CD4-positive, CD25-positive, alpha-beta regulatory T cell (primary cell): Measurements from ENCODE around the gene CELSR3. TPM values are rescaled to one million over a fixed set of nuclear protein-coding genes. Genes with fewer than 3 reads are reported as not detected.

Experiments
- ATAC-seq, 2 donors: fragments of 150-1000 bp; cut with Tn5 transposase; one replicate each; pipeline ENCODE4 v1.10.0; 2021; ENCODE audit warnings: low read depth in 2 of 2, moderate number of reproducible peaks in 2 of 2, moderate library complexity in 1 of 2
- DNase-seq, 3 donors: peaks; one replicate each; pipeline versions ENCODE4 v3.0.0 to v3.0.0-alpha.2; 2012 to 2022; ENCODE audit warnings: mixed read lengths in 1 of 3
- H3K27ac ChIP-seq: one replicate; pipeline ENCODE4 v1.7.0; 2013; ENCODE audit warnings: mild to moderate bottlenecking, low read length; ENCODE audit not compliant: insufficient read depth, poor library complexity, severe bottlenecking
- H3K27me3 ChIP-seq: one replicate; pipeline ENCODE4 v1.7.0; 2013; ENCODE audit warnings: low read length; ENCODE audit not compliant: control insufficient read depth, insufficient read depth
- H3K36me3 ChIP-seq: one replicate; pipeline ENCODE4 v1.7.0; 2013; ENCODE audit warnings: mild to moderate bottlenecking, low read length, moderate library complexity; ENCODE audit not compliant: control insufficient read depth, insufficient read depth
- H3K4me1 ChIP-seq: 2 replicates; pipeline ENCODE4 v1.7.0; 2013; ENCODE audit warnings: mild to moderate bottlenecking, low read length; ENCODE audit not compliant: insufficient read depth, control insufficient read depth, poor library complexity, severe bottlenecking
- H3K4me3 ChIP-seq: one replicate; pipeline ENCODE4 v1.7.0; 2013; ENCODE audit warnings: low read depth, mild to moderate bottlenecking, low read length, moderate library complexity
- H3K9me3 ChIP-seq, 2 experiments: 1 replicate in 1 of 2; 2 replicates in 1 of 2; pipeline ENCODE4 v1.7.0; 2013; ENCODE audit warnings: low read length in 2 of 2, mild to moderate bottlenecking in 1 of 2, moderate library complexity in 1 of 2; ENCODE audit not compliant: control insufficient read depth in 2 of 2
- H3K27ac Mint-ChIP-seq, 3 donors: one replicate each; pipeline ENCODE4 v1.8.0; 2020 to 2022; ENCODE audit warnings: mild to moderate bottlenecking in 3 of 3, mixed read lengths in 3 of 3, moderate library complexity in 2 of 3
- H3K27me3 Mint-ChIP-seq: one replicate; pipeline ENCODE4 v1.8.0; 2022; ENCODE audit warnings: mild to moderate bottlenecking, mixed read lengths
- H3K36me3 Mint-ChIP-seq: one replicate; pipeline ENCODE4 v1.8.0; 2020; ENCODE audit warnings: mixed read lengths
- H3K4me1 Mint-ChIP-seq, 4 donors: one replicate each; pipeline ENCODE4 v1.8.0; 2020 to 2022; ENCODE audit warnings: mixed read lengths in 4 of 4, mild to moderate bottlenecking in 1 of 4
- H3K4me3 Mint-ChIP-seq, 4 donors: one replicate each; pipeline ENCODE4 v1.8.0; 2020 to 2022; ENCODE audit warnings: mild to moderate bottlenecking in 4 of 4, mixed read lengths in 4 of 4, moderate library complexity in 3 of 4
- H3K9me3 Mint-ChIP-seq, 7 donors: one replicate each; pipeline ENCODE4 v1.8.0; 2020 to 2022; ENCODE audit warnings: mixed read lengths in 7 of 7, mild to moderate bottlenecking in 3 of 7, moderate library complexity in 2 of 7
- polyA plus RNA-seq, 4 donors: library from polyadenylated mRNA; unstranded; fragments of 300-500 nt; fragmentation: Illumina TruSeq; gene quantifications; one replicate each; pipeline ENCODE4 v1.2.3, GENCODE V29; 2021
- total RNA-seq: library from RNA; stranded (reverse); gene quantifications from one replicate; pipeline ENCODE4 v1.2.3, GENCODE V29; 2022

CELSR3 gene
- total and polyA plus RNA-seq, 5 donors from 2014 or later, result 0.31 to 8.8 (median 0.39) TPM

DNA sequence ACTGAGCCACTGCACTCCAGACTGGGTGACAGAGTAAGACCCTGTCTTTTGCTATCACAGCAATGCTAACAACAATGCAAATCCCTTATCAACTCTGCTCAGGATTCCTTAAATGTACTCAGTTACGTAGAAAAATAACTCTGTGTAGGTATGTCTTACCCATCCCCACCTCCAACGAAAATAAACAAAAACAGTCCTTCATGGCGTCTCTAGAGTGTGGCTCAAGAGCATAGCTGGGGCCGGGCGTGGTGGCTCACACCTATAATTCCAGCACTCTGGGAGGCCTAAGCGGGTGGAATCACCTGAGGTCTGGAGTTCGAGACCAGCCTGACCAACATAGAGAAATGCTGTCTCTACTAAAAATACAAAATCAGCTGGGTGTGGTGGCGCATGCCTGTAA is 36.2 kb upstream of the CELSR3 start:
- Mint-ChIP-seq H3K4me1 (peaks cover 19 to 53% (median 31%) of the 10 kb centered on the region in 4 donors), H3K27me3 (no peaks in the 10 kb centered on the region), H3K36me3 (peaks cover 13% of the 10 kb centered on the region), H3K27ac (peak overlapping the region in 1 of 3 donors; percentile 46), H3K9me3 (peaks cover 0 to 2% (median 0%) of the 10 kb centered on the region in 7 donors), H3K4me3 (no peak overlapping the region)
- Histone ChIP-seq H3K27ac (no peak overlapping the region), H3K36me3 (peaks cover 37% of the 10 kb centered on the region), H3K4me3 (no peak overlapping the region), H3K9me3 (no peaks in the 10 kb centered on the region), H3K27me3 (no peaks in the 10 kb centered on the region), H3K4me1 (peaks cover 8% of the 10 kb centered on the region)
- DNase-seq (no peak), ATAC-seq (no peak)

DNA sequence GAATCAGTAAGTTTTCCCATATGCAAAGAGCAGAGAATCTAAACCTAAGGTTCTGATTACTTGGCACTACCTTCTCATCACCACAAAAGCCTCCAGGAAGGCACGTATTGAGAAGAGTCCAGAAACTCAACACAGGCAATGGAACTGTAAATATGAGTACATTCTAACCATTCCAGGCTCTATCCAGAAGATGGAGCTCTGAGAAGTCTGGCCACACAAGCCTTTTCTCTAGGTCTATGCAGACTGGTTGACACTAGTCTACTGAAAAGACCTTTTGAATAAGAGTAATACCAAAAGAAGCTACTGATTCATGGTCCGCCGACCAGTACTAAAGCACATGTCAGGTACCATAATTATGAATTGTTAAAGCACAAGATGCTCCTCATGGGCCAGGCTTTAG is 35.3 kb upstream of the CELSR3 start:
- H3K27ac Mint-ChIP-seq, result no peak overlapping the region
- DNase-seq, result no peak
- Histone ChIP-seq H3K4me3 (no peak overlapping the region), H3K27ac (no peak overlapping the region), H3K9me3 (no peaks in the 10 kb centered on the region), H3K4me1 (peaks cover 8% of the 10 kb centered on the region), H3K36me3 (peaks cover 46% of the 10 kb centered on the region), H3K27me3 (no peaks in the 10 kb centered on the region)
- no peak overlapping the region for H3K4me3 Mint-ChIP-seq
- H3K36me3 Mint-ChIP-seq, result peaks cover 19% of the 10 kb centered on the region
- H3K4me1 Mint-ChIP-seq, result peaks cover 23 to 53% (median 27%) of the 10 kb centered on the region in 4 donors
- peaks cover 0 to 2% (median 0%) of the 10 kb centered on the region in 7 donors for H3K9me3 Mint-ChIP-seq
- no peak for ATAC-seq
- no peaks in the 10 kb centered on the region for H3K27me3 Mint-ChIP-seq

DNA sequence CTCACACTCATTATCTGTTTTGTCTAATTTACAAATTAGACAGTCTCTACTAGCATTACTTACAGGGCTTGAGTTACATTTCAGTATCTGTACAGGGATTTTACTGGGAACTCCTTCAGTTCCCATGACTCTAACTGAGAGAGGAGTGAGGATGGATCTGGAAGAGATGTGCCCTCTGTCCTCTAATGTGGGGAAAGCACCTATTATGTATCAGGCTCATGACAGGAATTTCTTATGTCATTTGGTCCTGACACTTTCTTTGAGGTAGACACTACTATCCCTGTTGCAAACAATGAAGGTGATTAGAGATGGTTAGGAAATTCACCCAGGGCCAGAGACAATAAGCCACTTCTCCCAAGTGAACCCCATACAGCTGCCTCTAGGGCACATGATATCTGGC is 33.9 kb upstream of the CELSR3 start:
- Mint-ChIP-seq H3K27me3 (no peaks in the 10 kb centered on the region), H3K4me1 (peaks cover 17 to 46% (median 20%) of the 10 kb centered on the region in 4 donors), H3K4me3 (peak overlapping the region in 1 of 4 donors; percentile 41), H3K9me3 (peaks cover 0 to 2% (median 0%) of the 10 kb centered on the region in 7 donors), H3K36me3 (peaks cover 19% of the 10 kb centered on the region), H3K27ac (peak overlapping the region in 2 of 3 donors; percentile 67 to 83)
- DNase-seq (no peak), ATAC-seq (no peak)
- Histone ChIP-seq H3K36me3 (peaks cover 53% of the 10 kb centered on the region), H3K27me3 (no peaks in the 10 kb centered on the region), H3K27ac (no peak overlapping the region), H3K9me3 (no peaks in the 10 kb centered on the region), H3K4me1 (peaks cover 8% of the 10 kb centered on the region), H3K4me3 (no peak overlapping the region)

DNA sequence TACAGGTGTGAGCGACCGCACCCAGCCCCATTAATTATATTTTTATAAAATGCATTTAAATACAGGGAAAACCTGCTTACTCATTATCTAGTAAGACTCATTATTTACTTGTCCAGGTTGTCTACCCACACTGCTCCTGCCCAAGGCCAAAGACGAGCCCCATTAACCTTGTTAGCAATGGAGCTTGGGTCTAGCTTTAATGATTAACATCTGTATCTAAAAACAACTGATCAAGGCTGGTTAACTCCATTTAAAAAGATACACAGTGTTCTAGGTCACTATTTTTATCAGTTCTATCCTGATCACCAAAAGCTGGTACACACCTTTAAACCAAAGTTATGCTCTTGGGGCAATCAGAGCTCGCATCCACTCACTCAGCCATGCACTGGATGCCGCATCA is 33.5 kb upstream of the CELSR3 start:
- no peak for DNase-seq
- H3K27me3 ChIP-seq, result no peaks in the 10 kb centered on the region
- H3K27ac ChIP-seq, result no peak overlapping the region
- Mint-ChIP-seq H3K36me3 (peaks cover 21% of the 10 kb centered on the region), H3K9me3 (peaks cover 0 to 2% (median 0%) of the 10 kb centered on the region in 7 donors), H3K27ac (peak overlapping the region in 2 of 3 donors; percentile 67 to 83), H3K27me3 (no peaks in the 10 kb centered on the region), H3K4me1 (peaks cover 17 to 45% (median 20%) of the 10 kb centered on the region in 4 donors), H3K4me3 (peak overlapping the region in 1 of 4 donors; percentile 41)
- no peaks in the 10 kb centered on the region for H3K9me3 ChIP-seq
- ATAC-seq, result no peak
- peaks cover 8% of the 10 kb centered on the region for H3K4me1 ChIP-seq
- H3K36me3 ChIP-seq, result peaks cover 57% of the 10 kb centered on the region
- H3K4me3 ChIP-seq, result no peak overlapping the region

DNA sequence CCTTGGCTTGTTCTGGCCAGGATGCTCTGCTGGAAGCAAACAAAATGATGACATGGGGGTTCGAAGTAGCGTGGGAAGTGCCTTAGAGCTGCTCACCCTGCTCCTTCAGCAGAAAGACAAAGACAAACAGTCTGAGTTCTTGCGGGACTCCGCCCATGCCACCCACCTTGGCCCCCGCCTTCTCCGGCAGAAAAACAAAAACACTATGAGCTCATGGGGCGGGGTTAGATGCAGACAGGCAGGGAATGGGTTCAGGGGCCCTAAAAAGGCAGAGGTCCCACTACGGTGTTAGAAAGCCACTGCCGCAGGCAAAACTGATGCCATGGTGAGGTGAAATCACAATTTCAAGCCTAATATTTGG is 32.7 kb upstream of the CELSR3 start:
- peak in 1 of 3 donors; percentile 63 for DNase-seq
- no peaks in the 10 kb centered on the region for H3K9me3 ChIP-seq
- H3K4me1 Mint-ChIP-seq, result peaks cover 17 to 42% (median 18%) of the 10 kb centered on the region in 4 donors
- peaks cover 24% of the 10 kb centered on the region for H3K36me3 Mint-ChIP-seq
- H3K9me3 Mint-ChIP-seq, result peaks cover 0 to 2% (median 0%) of the 10 kb centered on the region in 7 donors
- H3K27me3 ChIP-seq, result no peaks in the 10 kb centered on the region
- ATAC-seq, result peak in 1 of 2 donors; percentile 64
- H3K4me1 ChIP-seq, result peaks cover under 1% of the 10 kb centered on the region
- H3K4me3 ChIP-seq, result no peak overlapping the region
- H3K27me3 Mint-ChIP-seq, result no peaks in the 10 kb centered on the region
- peaks cover 59% of the 10 kb centered on the region for H3K36me3 ChIP-seq
- H3K27ac Mint-ChIP-seq, result peak overlapping the region in 1 of 3 donors; percentile 41
- H3K4me3 Mint-ChIP-seq, result peak overlapping the region; percentile 11 to 69 (median 36)
- no peak overlapping the region for H3K27ac ChIP-seq

DNA sequence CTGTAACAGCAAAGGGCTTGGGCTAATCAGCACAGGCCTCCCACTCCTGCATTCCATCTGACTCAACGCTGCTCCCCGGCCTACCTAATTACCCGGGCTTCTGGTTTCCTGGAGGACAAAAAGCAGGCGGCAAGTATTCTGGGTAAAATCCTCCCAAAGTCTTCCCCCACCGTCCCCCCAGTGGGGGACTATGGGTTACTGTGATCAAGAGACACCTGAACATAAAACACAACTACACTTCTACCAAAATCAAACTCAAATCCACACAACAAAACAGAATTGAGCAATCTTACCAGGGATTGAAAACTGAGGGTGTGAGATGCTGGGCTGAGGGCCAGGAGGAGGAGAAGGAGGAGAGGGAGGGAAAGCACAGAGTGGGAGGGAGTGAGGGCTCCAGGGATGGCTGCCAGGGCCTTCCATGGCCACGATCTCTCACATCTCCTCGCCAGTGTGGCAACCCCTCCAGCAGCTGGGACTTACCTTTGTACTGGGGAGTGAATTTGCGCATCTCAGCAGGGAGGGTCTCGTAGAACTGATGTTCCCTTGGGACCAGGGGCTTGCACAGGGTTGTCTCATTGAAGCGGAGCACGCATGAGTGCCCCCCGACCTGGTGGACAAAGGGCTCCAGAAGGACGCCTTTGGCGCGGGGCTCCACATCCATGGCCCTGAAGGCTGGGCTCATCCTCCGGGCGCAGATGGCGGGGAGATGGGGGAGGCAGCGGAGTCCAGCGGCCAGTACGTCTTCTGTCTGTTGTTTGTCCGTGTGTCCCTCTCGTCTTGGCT is 32.1 kb upstream of the CELSR3 start:
- peak overlapping the region; percentile 44 to 74 (median 73) for H3K27ac Mint-ChIP-seq

DNA sequence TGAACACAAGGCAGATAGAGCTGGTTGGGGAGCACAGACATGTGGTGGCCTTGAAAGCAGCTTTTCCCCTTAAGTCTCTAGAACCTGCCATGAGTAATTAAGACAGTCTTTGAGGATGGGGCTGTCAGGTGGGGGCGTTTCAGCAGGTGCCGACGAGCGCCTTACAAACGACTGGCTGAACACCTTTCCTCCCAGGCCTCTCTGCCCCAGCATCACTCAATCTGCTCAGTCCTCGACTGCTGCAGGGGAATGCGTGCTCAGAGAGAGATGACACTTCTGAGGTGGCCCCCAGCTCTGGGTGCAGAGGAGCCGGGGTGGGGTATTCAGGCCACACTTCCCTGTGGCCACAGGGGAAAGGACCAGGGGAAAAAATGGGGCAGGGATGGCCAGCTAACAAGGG is 31.1 kb upstream of the CELSR3 start:
- Histone ChIP-seq H3K4me3 (no peak overlapping the region), H3K4me1 (no peaks in the 10 kb centered on the region), H3K9me3 (no peaks in the 10 kb centered on the region), H3K27me3 (no peaks in the 10 kb centered on the region), H3K27ac (no peak overlapping the region), H3K36me3 (peaks cover 67% of the 10 kb centered on the region)
- Mint-ChIP-seq H3K27me3 (no peaks in the 10 kb centered on the region), H3K9me3 (peaks cover 0 to 2% (median 0%) of the 10 kb centered on the region in 7 donors), H3K36me3 (peaks cover 24% of the 10 kb centered on the region), H3K4me1 (peaks cover 11 to 33% (median 12%) of the 10 kb centered on the region in 4 donors), H3K4me3 (no peak overlapping the region), H3K27ac (peak overlapping the region in 2 of 3 donors; percentile 31 to 36)
- DNase-seq (no peak), ATAC-seq (no peak)

More for the DNA sequence above, 32.1 kb upstream of the CELSR3 start:
- H3K4me3 ChIP-seq, result no peak overlapping the region
- Mint-ChIP-seq H3K4me3 (peak overlapping the region; percentile 11 to 69 (median 36)), H3K27me3 (no peaks in the 10 kb centered on the region), H3K9me3 (peaks cover 0 to 2% (median 0%) of the 10 kb centered on the region in 7 donors), H3K36me3 (peaks cover 24% of the 10 kb centered on the region), H3K4me1 (peaks cover 11 to 38% (median 14%) of the 10 kb centered on the region in 4 donors)
- DNase-seq (no peak), ATAC-seq (no peak)
- H3K4me1 ChIP-seq, result no peaks in the 10 kb centered on the region
- H3K36me3 ChIP-seq, result peaks cover 62% of the 10 kb centered on the region
- no peaks in the 10 kb centered on the region for H3K9me3 ChIP-seq
- no peaks in the 10 kb centered on the region for H3K27me3 ChIP-seq
- H3K27ac ChIP-seq, result peak overlapping the region; percentile 10
